GM21515 (cell line): ENCODE data around the gene TIGD2.

ENCODE experiments used
- ATAC-seq: cut with Tn5 transposase; IDR thresholded peaks from one replicate; pipeline ENCODE4 v1.9.1; 2021; ENCODE audit not compliant: unreplicated experiment

TIGD2 gene

DNA sequence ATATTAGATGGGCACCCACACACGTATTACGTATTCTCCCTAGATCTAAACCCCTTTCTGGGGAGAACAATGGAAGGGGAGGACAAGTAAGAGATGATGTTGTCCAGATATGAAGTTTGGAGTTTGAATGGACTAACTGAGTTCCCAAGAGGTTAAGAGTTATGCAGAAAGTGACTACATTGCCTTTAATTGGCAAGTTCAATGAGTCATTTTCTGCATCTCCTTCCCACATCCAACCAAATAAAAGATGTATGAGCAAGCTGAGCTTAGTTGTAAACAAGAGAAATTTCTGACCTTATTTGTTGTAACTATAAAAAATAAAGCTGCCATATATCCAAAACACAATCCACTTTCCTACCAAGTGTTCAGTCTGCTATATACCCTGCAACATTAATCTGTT lies 50.5 kb downstream of the TIGD2 start:
- no peak for ATAC-seq

DNA sequence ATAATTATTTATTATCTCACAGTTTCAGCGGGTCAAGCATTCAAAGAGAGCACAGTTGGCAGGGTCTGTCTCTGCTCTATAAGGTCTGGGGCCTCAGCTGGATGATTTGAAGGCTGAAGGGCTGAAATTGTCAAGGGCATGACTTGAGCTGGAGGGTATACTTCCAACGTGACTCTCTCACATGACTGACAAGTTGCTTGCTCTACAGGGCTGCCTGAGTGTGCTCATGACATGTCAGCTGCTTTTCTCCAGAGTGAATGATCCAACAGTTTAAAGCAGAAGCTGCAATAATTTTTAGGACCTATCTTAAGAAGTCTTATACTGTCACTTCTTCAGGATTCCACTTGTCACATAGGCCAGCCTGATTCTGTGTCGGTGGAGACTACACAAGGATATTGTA lies 51.2 kb downstream of the TIGD2 start:
- ATAC-seq, result no peak

DNA sequence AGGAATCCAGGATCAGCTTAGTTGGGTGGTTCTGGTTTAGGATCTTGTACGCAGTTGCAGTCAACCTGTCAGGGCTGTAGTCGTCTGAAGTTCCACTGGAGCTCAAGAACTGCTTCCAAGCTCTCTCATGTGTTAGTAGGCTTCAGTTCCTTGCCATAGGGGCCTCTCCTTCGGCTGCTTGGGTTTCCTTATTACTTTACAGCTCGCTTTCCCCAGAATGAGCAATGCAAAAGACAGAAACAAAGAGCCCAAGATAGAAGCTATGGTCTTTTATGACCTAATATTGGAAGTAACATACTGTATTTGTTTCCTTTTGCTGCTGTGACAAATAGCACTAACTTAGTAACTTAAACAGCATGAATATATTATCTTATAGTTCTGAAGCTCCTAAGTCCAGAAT lies 51.7 kb downstream of the TIGD2 start:
- no peak for ATAC-seq

DNA sequence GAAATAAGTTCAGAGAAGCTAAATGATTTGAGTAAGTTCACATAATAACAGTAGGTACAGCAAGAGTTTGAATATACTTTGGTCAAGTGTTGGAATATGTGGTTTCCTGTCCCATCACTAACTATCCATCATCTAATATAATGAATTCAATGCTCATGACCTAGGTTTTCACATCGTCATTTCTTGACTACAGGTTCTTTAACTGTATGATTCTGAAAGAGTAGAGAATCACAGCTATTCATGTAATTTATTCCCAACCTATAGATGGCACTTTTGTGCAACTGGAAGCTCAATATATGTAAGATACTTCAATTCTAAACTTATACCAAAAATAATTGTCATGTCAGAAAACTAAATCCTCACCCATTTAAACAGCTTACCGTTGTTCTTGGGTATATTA lies 53.1 kb downstream of the TIGD2 start:
- no peak for ATAC-seq
